ENCODE measurements around the gene VASP.

The VASP gene

DNA sequence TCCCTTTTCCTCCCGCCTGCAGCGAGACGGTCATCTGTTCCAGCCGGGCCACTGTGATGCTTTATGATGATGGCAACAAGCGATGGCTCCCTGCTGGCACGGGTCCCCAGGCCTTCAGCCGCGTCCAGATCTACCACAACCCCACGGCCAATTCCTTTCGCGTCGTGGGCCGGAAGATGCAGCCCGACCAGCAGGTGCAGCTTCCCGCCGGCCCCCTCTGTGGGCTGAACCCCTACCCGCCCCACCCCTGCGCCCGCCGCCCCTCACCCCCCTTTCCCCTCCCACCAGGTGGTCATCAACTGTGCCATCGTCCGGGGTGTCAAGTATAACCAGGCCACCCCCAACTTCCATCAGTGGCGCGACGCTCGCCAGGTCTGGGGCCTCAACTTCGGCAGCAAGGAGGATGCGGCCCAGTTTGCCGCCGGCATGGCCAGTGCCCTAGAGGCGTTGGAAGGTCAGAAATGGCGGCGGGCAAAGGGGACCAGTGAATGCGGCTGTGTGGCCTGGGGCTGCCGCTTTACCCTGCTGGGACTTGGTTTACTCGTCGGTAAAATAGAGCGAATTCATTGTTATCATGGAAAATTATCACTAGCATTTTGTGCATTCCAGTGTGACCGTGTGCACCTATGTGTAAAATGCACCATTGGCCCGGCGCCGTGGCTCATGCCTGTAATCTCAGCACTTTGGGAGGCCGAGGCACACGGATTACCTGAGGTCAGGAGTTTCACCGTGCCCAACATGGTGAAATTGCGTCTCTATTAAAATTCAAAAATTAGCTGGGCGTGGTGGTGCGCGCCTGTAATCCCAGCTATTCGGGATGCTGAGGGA lies 10.6 kb downstream of the VASP start:
- ChIA-PET CTCF (interaction anchor here (0.8 kb wide), 1 partner anchor 124 kb away, joined by 3 read pairs; no protein-coding TSS in a partner anchor), POLR2A (no interaction called here)
- TF ChIP-seq CTCF (IDR thresholded peaks at IDR 0.05; ENCODE audit: insufficient read depth, low read length, missing control alignments), result no peak
- H3K4me3 ChIP-seq (ENCODE audit: low read depth, low read length), result no peak overlapping the region
- DNase-seq (ENCODE audit: low read depth, low spot score), result no peak

DNA sequence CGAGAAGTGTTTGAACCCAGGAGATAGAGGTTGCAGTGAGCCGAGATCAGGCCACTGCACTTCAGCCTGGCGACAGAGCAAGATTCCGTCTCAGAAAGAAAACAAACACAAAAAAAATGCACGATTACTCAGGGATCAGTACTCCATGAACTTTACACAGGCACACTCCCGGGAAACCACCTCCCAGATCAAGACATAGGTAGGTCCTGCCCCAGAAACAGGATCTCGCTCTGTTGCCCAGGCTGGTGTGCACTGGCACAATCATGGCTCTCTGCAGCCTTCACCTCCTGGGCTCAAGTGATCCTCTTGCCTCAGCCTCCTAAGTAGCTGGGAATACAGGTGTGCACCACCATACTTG lies 11.2 kb downstream of the VASP start:
- TF ChIP-seq CTCF (IDR thresholded peaks at IDR 0.05; ENCODE audit: insufficient read depth, low read length, missing control alignments), result no peak
- no peak overlapping the region for H3K4me3 ChIP-seq (ENCODE audit: low read depth, low read length)
- CTCF ChIA-PET, result interaction anchor here (0.8 kb wide), 1 partner anchor 124 kb away, joined by 3 read pairs; no protein-coding TSS in a partner anchor
- POLR2A ChIA-PET, result no interaction called here
- no peak for DNase-seq (ENCODE audit: low read depth, low spot score)

DNA sequence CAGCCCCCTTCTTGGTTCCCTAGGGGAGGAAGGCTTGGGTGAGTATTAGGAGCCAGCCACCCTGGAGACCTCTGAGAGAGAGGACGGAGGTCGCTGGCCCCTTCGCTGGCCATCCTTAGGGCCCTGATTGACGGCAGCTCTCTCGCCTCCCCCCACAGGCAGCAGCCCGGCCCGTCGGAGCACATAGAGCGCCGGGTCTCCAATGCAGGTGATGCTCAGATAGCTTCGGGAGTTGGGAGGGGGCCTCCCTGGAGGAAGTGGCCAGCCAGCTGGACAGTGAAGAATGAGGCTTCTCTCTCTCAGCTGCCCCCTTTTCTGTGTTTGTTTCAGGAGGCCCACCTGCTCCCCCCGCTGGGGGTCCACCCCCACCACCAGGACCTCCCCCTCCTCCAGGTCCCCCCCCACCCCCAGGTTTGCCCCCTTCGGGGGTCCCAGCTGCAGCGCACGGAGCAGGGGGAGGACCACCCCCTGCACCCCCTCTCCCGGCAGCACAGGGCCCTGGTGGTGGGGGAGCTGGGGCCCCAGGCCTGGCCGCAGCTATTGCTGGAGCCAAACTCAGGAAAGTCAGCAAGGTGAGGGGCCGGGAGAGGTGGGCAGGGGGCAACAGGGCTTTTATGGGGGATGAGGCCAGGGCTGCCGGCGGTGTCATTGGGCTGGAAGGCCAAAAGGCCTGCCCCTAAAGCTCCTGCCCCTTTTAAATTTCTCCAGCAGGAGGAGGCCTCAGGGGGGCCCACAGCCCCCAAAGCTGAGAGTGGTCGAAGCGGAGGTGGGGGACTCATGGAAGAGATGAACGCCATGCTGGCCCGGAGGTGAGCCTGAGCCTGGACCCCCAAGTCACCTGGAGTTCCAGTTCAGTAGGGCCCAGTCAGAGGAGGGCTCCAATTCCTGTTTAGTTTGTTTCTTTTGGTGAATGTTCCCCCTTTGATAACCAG lies 15.0 kb downstream of the VASP start:
- CTCF ChIA-PET, result interaction anchor here (0.7 to 1.4 kb wide), 6 partner anchors 11 to 171 kb away, joined by 3 to 9 read pairs (median 4); no protein-coding TSS in a partner anchor
- no peak for TF ChIP-seq CTCF (IDR thresholded peaks at IDR 0.05; ENCODE audit: insufficient read depth, low read length, missing control alignments)
- POLR2A ChIA-PET, result no interaction called here
- no peak overlapping the region for H3K4me3 ChIP-seq (ENCODE audit: low read depth, low read length)
- no peak for DNase-seq (ENCODE audit: low read depth, low spot score)

DNA sequence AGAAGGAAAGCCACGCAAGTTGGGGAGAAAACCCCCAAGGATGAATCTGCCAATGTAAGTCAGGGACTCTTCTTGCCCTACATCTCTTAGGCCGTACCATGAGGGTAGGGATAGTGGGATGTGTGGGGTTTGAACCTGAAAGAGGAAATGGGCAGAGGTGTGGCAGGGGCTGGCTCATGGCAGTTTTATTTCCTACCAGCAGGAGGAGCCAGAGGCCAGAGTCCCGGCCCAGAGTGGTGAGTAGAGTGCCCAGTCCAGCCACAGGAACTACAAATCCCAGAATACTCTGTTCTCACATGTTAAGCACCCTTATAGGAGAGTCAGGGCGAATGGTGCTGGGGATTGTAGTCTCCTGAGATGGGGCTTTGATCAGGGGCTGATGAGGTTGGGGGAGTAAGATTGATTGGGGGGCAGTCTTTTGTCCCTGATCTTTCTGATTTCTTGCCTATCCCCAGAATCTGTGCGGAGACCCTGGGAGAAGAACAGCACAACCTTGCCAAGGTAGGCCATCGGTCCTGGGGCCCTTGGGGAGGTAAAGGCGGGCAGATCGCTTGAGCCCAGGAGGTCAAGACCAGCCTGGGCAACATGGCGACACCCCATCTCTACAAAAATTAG lies 16.5 kb downstream of the VASP start:
- peak; percentile 73 for TF ChIP-seq CTCF (IDR thresholded peaks at IDR 0.05; ENCODE audit: insufficient read depth, low read length, missing control alignments)
- ChIA-PET CTCF (interaction anchor here (0.9 to 1.8 kb wide), 3 partner anchors 8 to 158 kb away, joined by 3 to 8 read pairs (median 4); no protein-coding TSS in a partner anchor), POLR2A (no interaction called here)
- H3K4me3 ChIP-seq (ENCODE audit: low read depth, low read length), result no peak overlapping the region
- DNase-seq (ENCODE audit: low read depth, low spot score), result no peak

- CTCF ChIA-PET, result interaction anchor here (0.9 to 1.8 kb wide), 3 partner anchors 9 to 157 kb away, joined by 3 to 8 read pairs (median 4); no protein-coding TSS in a partner anchor
- no peak for TF ChIP-seq CTCF (IDR thresholded peaks at IDR 0.05; ENCODE audit: insufficient read depth, low read length, missing control alignments)
Measured at GRCh38 chr19:45524575-45525129, 17.4 kb downstream of the VASP start.

More at GRCh38 chr19:45524575-45525129, 17.4 kb downstream of the VASP start:
- POLR2A ChIA-PET, result no interaction called here
- no peak for DNase-seq (ENCODE audit: low read depth, low spot score)
- H3K4me3 ChIP-seq (ENCODE audit: low read depth, low read length), result no peak overlapping the region

Data from AG04449 (cell line).